Measurements from ENCODE around the gene NCAPH2. TPM values are rescaled to one million over a fixed set of nuclear protein-coding genes. Genes with fewer than 3 reads are reported as not detected.
"Not testable (repeated sequence)": the region's sequence is repeated elsewhere in the genome, so short reads cannot be mapped to it uniquely, and the experiment has no call there.

The NCAPH2 gene
- total RNA-seq, 2 experiments from 2014 or later: 152 to 153 TPM

- CTCF ChIA-PET: interaction anchor here (1.0 to 1.3 kb wide), 2 partner anchors 8 to 16 kb away, joined by 3 to 4 read pairs; no protein-coding TSS in a partner anchor
Measured at GRCh38 chr22:50505776-50506610, 2.0 kb upstream of the NCAPH2 start.

GRCh38 chr22:50506611-50507420 lies 1.2 kb upstream of the NCAPH2 start:
- ChIA-PET POLR2A (interaction anchor here (2.0 to 4.7 kb wide), 2 partner anchors 19 to 114 kb away, joined by 8 to 69 read pairs; partner anchors contain the start of gene SCO2), CTCF (interaction anchor here (1.0 to 1.3 kb wide), 3 partner anchors 9 to 36 kb away, joined by 3 to 4 read pairs (median 3); no protein-coding TSS in a partner anchor)

More at GRCh38 chr22:50505776-50506610, 2.0 kb upstream of the NCAPH2 start:
- POLR2A ChIA-PET: interaction anchor here (0.6 to 4.7 kb wide), 2 partner anchors 15 to 20 kb away, joined by 3 to 69 read pairs; partner anchors contain the start of gene SCO2

- POLR2A ChIA-PET: interaction anchor here (0.5 to 4.7 kb wide), 15 partner anchors 15 to 263 kb away, joined by 3 to 69 read pairs (median 3); partner anchors contain the start of genes ADM2, SCO2, SYCE3 and TUBGCP6
- CTCF ChIA-PET: interaction anchor here (0.6 to 2.8 kb wide), 9 partner anchors 10 to 126 kb away, joined by 3 to 32 read pairs (median 4); partner anchors contain the start of genes SCO2 and SYCE3
Measured at GRCh38 chr22:50507421-50507990, 518 bp upstream of the NCAPH2 start, which contains the start of gene LMF2. TSS of gene LMF2 (minus strand) at chr22:50507702. CDS start at chr22:50507675, 27 bp downstream.

DNA sequence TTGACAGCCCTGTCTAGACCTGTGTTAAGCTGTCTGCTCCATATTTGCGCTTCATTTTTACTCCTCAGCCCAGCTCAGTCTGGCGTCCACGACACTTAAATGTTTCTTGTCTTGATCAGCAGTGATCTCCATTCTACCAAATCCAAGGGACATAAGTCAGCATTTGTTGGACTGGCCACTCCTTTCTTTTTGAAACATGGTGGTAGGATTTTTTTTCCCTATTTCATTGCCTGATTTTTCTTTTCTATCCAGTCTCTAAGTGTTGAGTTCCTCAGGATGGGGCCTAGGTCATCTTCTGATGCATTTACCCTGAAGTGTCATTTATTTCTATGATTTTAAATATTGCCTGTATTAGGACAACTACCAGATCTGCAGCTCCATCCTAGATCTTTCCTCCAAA lies 873 bp downstream of the NCAPH2 start:
- CTCF ChIA-PET: interaction anchor here (0.8 to 2.8 kb wide), 6 partner anchors 11 to 119 kb away, joined by 3 to 32 read pairs (median 4); partner anchors contain the start of genes ARSA, SCO2 and SYCE3
- POLR2A ChIA-PET: interaction anchor here (0.6 to 4.7 kb wide), 8 partner anchors 17 to 264 kb away, joined by 3 to 69 read pairs (median 4); partner anchors contain the start of genes SCO2, TUBGCP6 and TYMP

DNA sequence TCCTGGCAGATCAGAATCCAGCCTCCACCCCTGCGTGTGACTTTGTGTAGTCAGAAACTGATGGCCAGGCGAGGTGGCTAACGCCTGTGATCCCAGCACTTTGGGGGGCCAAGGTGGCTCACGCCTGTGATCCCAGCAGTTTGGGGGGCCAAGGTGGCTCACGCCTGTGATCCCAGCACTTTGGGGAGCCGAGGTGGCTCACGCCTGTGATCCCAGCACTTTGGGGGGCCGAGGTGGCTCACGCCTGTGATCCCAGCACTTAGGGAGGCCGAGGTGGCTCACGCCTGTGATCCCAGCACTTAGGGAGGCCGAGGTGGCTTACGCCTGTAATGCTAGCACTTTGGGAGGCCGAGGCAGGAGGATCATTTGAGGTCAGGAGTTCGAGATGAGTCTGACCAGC lies 5.2 kb downstream of the NCAPH2 start:
- CTCF ChIA-PET: interaction anchor here (0.6 kb wide), 1 partner anchor 12 kb away, joined by 3 read pairs; the partner anchor contains the start of gene SCO2
- POLR2A ChIA-PET: interaction anchor here (0.8 kb wide), 1 partner anchor 40 kb away, joined by 4 read pairs; no protein-coding TSS in a partner anchor

GRCh38 chr22:50516068-50516467 lies 8.0 kb downstream of the NCAPH2 start:
- POLR2A ChIA-PET: interaction anchor here (1.1 kb wide), 1 partner anchor 10 kb away, joined by 3 read pairs; the partner anchor contains the start of gene SCO2
- CTCF ChIA-PET: interaction anchor here (0.9 to 1.3 kb wide), 2 partner anchors 18 to 47 kb away, joined by 3 to 6 read pairs; partner anchors contain the start of gene SYCE3

- POLR2A ChIA-PET: no interaction called here
- CTCF ChIA-PET: interaction anchor here (0.7 to 0.9 kb wide), 2 partner anchors 19 to 103 kb away, joined by 3 to 4 read pairs; no protein-coding TSS in a partner anchor
Measured at GRCh38 chr22:50516891-50517290, 8.9 kb downstream of the NCAPH2 start.

- POLR2A ChIA-PET: no interaction called here
- CTCF ChIA-PET: no interaction called here
Measured at GRCh38 chr22:50517495-50518260, 9.7 kb downstream of the NCAPH2 start.

DNA sequence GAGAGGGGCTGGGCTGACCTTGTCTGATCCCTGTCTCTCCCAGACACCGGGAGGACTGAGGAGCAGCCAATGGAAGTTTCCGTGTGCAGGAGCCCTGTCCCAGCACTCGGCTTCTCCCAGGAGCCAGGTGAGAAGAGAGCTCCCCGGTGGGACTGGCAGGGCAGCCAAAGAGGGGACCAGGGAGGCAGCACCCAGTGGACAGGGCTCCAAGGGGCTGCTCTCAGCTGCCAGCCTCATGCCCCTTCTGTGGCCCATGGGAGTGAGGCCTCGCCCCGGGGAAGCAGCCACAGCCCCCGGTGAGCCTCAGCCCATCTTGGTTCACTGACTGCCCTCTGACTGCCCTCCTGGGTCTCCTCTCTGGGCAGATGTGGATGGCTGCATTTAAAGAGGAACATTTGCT lies 10.6 kb downstream of the NCAPH2 start:
- ChIA-PET POLR2A (no interaction called here), CTCF (no interaction called here)

GRCh38 chr22:50519151-50519550 lies 11.1 kb downstream of the NCAPH2 start:
- CTCF ChIA-PET: no interaction called here
- POLR2A ChIA-PET: no interaction called here

DNA sequence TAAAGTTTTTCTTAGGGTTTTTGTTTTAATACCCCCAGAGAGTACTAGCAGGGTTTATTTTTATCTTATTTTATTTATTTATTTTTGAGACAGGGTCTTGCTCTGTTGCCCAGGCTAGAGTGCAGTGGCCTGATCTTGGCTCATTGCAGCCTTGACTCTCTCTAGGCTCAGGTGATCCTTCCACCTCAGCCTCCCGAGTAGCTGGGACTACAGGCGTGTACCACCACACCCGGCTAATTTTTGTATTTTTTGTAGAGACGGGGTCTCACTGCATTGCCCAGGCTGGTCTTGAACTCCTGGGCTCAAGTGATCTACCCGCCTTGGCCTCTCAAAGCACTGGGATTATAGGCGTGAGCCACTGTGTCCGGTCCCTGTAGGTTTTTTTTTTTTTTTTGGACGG lies 12.2 kb downstream of the NCAPH2 start:
- POLR2A ChIA-PET: not testable (repeated sequence)
- CTCF ChIA-PET: interaction anchor here (0.7 kb wide), 1 partner anchor 12 kb away, joined by 3 read pairs; the partner anchor contains the start of gene LMF2

DNA sequence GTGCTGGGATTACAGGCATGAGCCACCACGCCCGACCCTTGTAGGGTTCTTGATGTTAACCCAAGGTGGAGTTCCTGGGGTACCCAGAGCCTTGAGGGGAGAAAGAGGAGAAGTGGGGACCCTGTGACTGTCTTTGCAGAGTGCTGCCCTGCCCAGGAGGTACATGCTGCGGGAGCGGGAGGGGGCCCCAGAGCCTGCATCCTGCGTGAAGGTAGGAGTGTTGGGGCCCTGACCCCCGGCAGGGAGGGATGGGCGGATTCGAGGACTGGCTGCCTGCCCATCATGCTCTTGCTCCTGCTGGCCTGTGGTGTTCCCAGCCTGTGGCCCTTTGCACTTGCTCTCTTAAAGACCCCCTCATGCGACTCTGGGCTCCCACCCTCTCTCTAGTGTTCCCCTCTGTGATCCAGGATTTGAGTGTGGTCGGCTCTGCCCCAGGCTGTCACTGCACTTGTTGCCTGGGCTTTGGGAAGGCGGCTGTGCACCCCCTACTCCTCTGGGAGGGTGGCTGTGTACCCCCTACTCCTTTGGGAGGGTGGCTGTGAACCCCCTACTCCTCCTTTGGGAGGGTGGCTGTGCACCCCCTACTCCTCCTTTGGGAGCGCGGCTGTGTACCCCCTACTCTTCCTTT lies 12.9 kb downstream of the NCAPH2 start:
- CTCF ChIA-PET: no interaction called here
- POLR2A ChIA-PET: no interaction called here

DNA sequence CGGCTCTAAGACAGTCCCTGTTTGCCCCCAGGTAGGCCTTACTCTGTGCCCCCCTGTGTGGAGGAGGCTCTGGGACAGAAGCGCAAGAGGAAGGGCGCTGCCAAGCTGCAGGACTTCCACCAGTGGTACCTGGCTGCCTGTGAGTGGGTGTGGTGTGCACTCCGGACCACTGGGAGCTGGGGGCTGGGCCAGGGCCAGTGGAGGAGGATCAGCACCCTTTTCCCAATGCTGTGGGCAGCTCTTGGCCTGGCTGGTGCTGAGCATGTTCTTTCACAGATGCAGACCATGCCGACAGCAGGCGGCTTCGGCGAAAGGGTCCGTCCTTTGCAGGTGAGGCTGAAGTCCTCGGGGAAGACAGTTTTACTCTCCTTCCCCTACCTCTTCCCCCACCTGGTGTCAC lies 13.7 kb downstream of the NCAPH2 start:
- ChIA-PET POLR2A (no interaction called here), CTCF (no interaction called here)

- POLR2A ChIA-PET: interaction anchor here (0.7 kb wide), 1 partner anchor 14 kb away, joined by 3 read pairs; the partner anchor contains the start of genes LMF2 and NCAPH2
- CTCF ChIA-PET: no interaction called here
Measured at GRCh38 chr22:50522208-50522805, 14.3 kb downstream of the NCAPH2 start.

- ChIA-PET POLR2A (interaction anchor here (0.7 kb wide), 1 partner anchor 15 kb away, joined by 3 read pairs; the partner anchor contains the start of genes LMF2 and NCAPH2), CTCF (no interaction called here)
Measured at GRCh38 chr22:50522806-50523438, 14.9 kb downstream of the NCAPH2 start.

GRCh38 chr22:50523458-50523805 lies 15.4 kb downstream of the NCAPH2 start:
- CTCF ChIA-PET: interaction anchor here (3.0 kb wide), 1 partner anchor 15 kb away, joined by 32 read pairs; the partner anchor contains the start of genes LMF2 and NCAPH2
- POLR2A ChIA-PET: interaction anchor here (2.8 to 5.6 kb wide), 3 partner anchors 15 to 40 kb away, joined by 22 to 69 read pairs (median 36); partner anchors contain the start of genes LMF2, NCAPH2 and SYCE3

Data from activated CD8-positive, alpha-beta memory T cell treated with anti-CD3 and anti-CD28 coated beads for 36 hours (primary cell).